ENCODE results near the gene KRTAP10-9. TPM values are rescaled to one million over a fixed set of nuclear protein-coding genes. Genes with fewer than 3 reads are reported as not detected.

The KRTAP10-9 gene
- total RNA-seq, 1 experiment from 2014 or later: not detected

DNA sequence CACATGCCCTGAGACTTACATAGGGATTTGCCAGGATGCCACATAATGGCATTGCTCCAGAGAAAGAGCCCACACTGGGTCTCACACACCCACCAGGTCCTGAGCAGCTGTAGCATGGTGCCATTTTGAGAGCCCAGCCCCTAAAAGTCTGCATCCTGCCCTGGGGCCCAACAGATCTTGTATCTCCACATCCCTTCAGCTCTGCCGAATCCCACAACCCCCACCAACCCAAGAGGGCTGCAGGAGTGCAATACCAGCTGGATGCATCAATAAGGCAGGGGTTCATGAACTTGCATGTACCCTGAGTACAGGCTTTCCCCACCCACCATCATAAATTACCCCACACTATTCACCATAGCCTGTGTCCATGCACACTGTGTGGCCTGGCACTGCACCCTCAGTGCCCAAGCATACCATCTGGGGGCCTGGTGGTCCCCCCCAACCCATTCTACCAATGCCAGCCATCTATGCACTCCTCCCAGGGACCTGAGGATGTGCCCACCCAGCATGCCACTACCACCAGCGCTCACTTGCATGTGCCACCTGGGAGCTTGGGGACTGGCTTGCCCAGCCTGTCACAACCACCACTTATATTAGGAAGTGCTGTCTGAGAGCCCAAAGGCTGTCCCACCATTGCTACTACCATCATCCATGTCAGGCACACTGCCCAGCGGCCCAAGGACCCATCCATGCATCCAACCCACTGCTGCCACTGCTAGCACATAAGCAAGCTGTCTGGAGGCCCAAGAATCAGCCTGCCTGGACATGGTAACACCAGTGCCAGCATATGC is 43.9 kb downstream of the KRTAP10-9 start:
- Mint-ChIP-seq H3K4me3 (ENCODE audit: unreplicated experiment) (no peak overlapping the region), H3K27ac (ENCODE audit: unreplicated experiment) (no peak overlapping the region), H3K27me3 (ENCODE audit: insufficient read depth, unreplicated experiment) (peaks cover 26% of the 10 kb centered on the region), H3K36me3 (ENCODE audit: insufficient read depth, unreplicated experiment) (no peaks in the 10 kb centered on the region), H3K9me3 (ENCODE audit: unreplicated experiment) (peaks cover 33% of the 10 kb centered on the region), H3K4me1 (ENCODE audit: low read depth, unreplicated experiment) (no peaks in the 10 kb centered on the region)
- intact Hi-C loops (cut with micrococcal nuclease; ENCODE audit: unreplicated experiment): no loop called here
- H3K36me3 ChIP-seq (ENCODE audit: control insufficient read depth, insufficient read depth, low read length): no peaks in the 10 kb centered on the region
- no peak overlapping the region for H3K4me3 ChIP-seq (ENCODE audit: low read depth, low read length)
- no TSS peak for BruUV-seq (replicated peaks)
- no peak for DNase-seq
- POLR2A ChIA-PET: no interaction called here
- no peaks in the 10 kb centered on the region for H3K4me1 ChIP-seq
- no peak for TF ChIP-seq CTCF (IDR thresholded peaks at IDR 0.05; ENCODE audit: insufficient read depth in 1 of 2, low read depth in 1 of 2, low read length in 1 of 2, severe bottlenecking in 1 of 2, unreplicated experiment in 1 of 2)
- H3K9me3 ChIP-seq: peaks cover 17% of the 10 kb centered on the region; the same call in 1 of the 2 replicates
- CTCF ChIA-PET: no interaction called here
- H3K27me3 ChIP-seq (replicated peaks; ENCODE audit: control insufficient read depth, insufficient read depth, low read length): no peaks in the 10 kb centered on the region

DNA sequence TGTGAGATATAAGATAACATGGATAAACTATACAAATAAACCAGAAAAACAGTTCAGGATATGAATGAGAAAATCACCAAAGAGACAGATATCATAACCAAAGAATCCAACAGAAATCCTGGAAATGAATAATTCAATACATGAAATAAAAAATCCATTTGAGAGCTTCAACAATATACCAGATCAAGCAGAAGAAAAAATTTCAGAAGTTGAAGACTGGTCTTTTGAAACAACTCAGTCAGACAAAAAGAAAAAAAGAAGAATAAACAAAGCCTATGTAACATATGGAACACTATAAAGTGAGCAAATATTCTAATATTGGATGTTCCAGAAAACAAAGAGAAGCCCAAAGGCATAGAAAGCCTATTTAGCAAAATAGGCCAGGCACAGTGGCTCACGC is 45.0 kb downstream of the KRTAP10-9 start:
- H3K27ac Mint-ChIP-seq (ENCODE audit: unreplicated experiment): no peak overlapping the region

GRCh38 chr21:44677881-44678280 is 51.0 kb downstream of the KRTAP10-9 start:
- DNase-seq: no peak
- no peaks in the 10 kb centered on the region for H3K36me3 ChIP-seq (ENCODE audit: control insufficient read depth, insufficient read depth, low read length)
- H3K27me3 Mint-ChIP-seq (ENCODE audit: insufficient read depth, unreplicated experiment): peaks cover 39% of the 10 kb centered on the region
- no peaks in the 10 kb centered on the region for H3K4me1 Mint-ChIP-seq (ENCODE audit: low read depth, unreplicated experiment)
- no peak overlapping the region for H3K27ac Mint-ChIP-seq (ENCODE audit: unreplicated experiment)
- H3K4me3 ChIP-seq (ENCODE audit: low read depth, low read length): no peak overlapping the region
- ChIA-PET POLR2A (no interaction called here), CTCF (no interaction called here)
- H3K4me1 ChIP-seq: no peaks in the 10 kb centered on the region
- TF ChIP-seq CTCF (IDR thresholded peaks at IDR 0.05; ENCODE audit: insufficient read depth in 1 of 2, low read depth in 1 of 2, low read length in 1 of 2, severe bottlenecking in 1 of 2, unreplicated experiment in 1 of 2): no peak
- intact Hi-C loops (cut with micrococcal nuclease; ENCODE audit: unreplicated experiment): no loop called here
- no TSS peak for BruUV-seq (replicated peaks)
- H3K4me3 Mint-ChIP-seq (ENCODE audit: unreplicated experiment): no peak overlapping the region
- H3K9me3 Mint-ChIP-seq (ENCODE audit: unreplicated experiment): peaks cover 16% of the 10 kb centered on the region
- no peaks in the 10 kb centered on the region for H3K27me3 ChIP-seq (replicated peaks; ENCODE audit: control insufficient read depth, insufficient read depth, low read length)
- peaks cover 9% of the 10 kb centered on the region; the same call in 1 of the 2 replicates for H3K9me3 ChIP-seq
- no peaks in the 10 kb centered on the region for H3K36me3 Mint-ChIP-seq (ENCODE audit: insufficient read depth, unreplicated experiment)

More for the DNA sequence above, 45.0 kb downstream of the KRTAP10-9 start:
- H3K4me3 ChIP-seq (ENCODE audit: low read depth, low read length): no peak overlapping the region
- no peaks in the 10 kb centered on the region for H3K36me3 ChIP-seq (ENCODE audit: control insufficient read depth, insufficient read depth, low read length)
- Mint-ChIP-seq H3K27me3 (ENCODE audit: insufficient read depth, unreplicated experiment) (peaks cover 31% of the 10 kb centered on the region), H3K4me3 (ENCODE audit: unreplicated experiment) (no peak overlapping the region), H3K36me3 (ENCODE audit: insufficient read depth, unreplicated experiment) (no peaks in the 10 kb centered on the region), H3K9me3 (ENCODE audit: unreplicated experiment) (peaks cover 33% of the 10 kb centered on the region), H3K4me1 (ENCODE audit: low read depth, unreplicated experiment) (no peaks in the 10 kb centered on the region)
- DNase-seq: no peak
- H3K27me3 ChIP-seq (replicated peaks; ENCODE audit: control insufficient read depth, insufficient read depth, low read length): no peaks in the 10 kb centered on the region
- intact Hi-C loops (cut with micrococcal nuclease; ENCODE audit: unreplicated experiment): loop anchor here (2.0 kb wide), 1 partner anchor 25 kb away; the partner anchor contains the start of gene KRTAP10-12
- no TSS peak for BruUV-seq (replicated peaks)
- ChIA-PET POLR2A (no interaction called here), CTCF (no interaction called here)
- H3K4me1 ChIP-seq: no peaks in the 10 kb centered on the region
- no peak for TF ChIP-seq CTCF (IDR thresholded peaks at IDR 0.05; ENCODE audit: insufficient read depth in 1 of 2, low read depth in 1 of 2, low read length in 1 of 2, severe bottlenecking in 1 of 2, unreplicated experiment in 1 of 2)
- peaks cover 17% of the 10 kb centered on the region; the same call in 1 of the 2 replicates for H3K9me3 ChIP-seq

Other genes with a start within 250 kb of the KRTAP10-9 start
- 4.5 and 4.7 TPM in 2 replicates for gene LRRC3, start 171.6 kb upstream of the KRTAP10-9 start, total RNA-seq (2022)
- not detected in 2 replicates for gene KRTAP10-1, start 86.9 kb upstream of the KRTAP10-9 start, total RNA-seq (2022)
- not detected in 2 replicates for gene KRTAP10-2, start 75.6 kb upstream of the KRTAP10-9 start, total RNA-seq (2022)
- gene KRTAP10-3, start 68.3 kb upstream of the KRTAP10-9 start, total RNA-seq (2022): not detected in 2 replicates
- gene KRTAP10-4, start 53.4 kb upstream of the KRTAP10-9 start, total RNA-seq (2022): not detected in 2 replicates
- not detected in 2 replicates for gene KRTAP10-5, start 46.5 kb upstream of the KRTAP10-9 start, total RNA-seq (2022)
- gene KRTAP10-6, start 34.6 kb upstream of the KRTAP10-9 start, total RNA-seq (2022): not detected in 2 replicates
- gene KRTAP10-7, start 26.5 kb upstream of the KRTAP10-9 start, total RNA-seq (2022): not detected in 2 replicates
- gene KRTAP10-8, start 15.0 kb upstream of the KRTAP10-9 start, total RNA-seq (2022): not detected in 2 replicates
- not detected in 2 replicates for gene KRTAP10-10, start 10.3 kb downstream of the KRTAP10-9 start, total RNA-seq (2022)
- not detected in 2 replicates for gene KRTAP10-11, start 19.3 kb downstream of the KRTAP10-9 start, total RNA-seq (2022)
- not detected in 2 replicates for gene KRTAP12-4, start 27.6 kb downstream of the KRTAP10-9 start, total RNA-seq (2022)
- gene KRTAP12-3, start 30.8 kb downstream of the KRTAP10-9 start, total RNA-seq (2022): not detected in 2 replicates
- not detected in 2 replicates for gene KRTAP12-2, start 39.8 kb downstream of the KRTAP10-9 start, total RNA-seq (2022)
- not detected in 2 replicates for gene KRTAP12-1, start 55.1 kb downstream of the KRTAP10-9 start, total RNA-seq (2022)
- gene KRTAP10-12, start 70.1 kb downstream of the KRTAP10-9 start, total RNA-seq (2022): not detected in 2 replicates
- gene TSPEAR, start 84.5 kb downstream of the KRTAP10-9 start, total RNA-seq (2022): 0.12 and 0.32 TPM in 2 replicates
- 91.3 and 103 TPM in 2 replicates for gene UBE2G2, start 174.7 kb downstream of the KRTAP10-9 start, total RNA-seq (2022)
- 110 and 118 TPM in 2 replicates for gene SUMO3, start 191.0 kb downstream of the KRTAP10-9 start, total RNA-seq (2022)
- gene PTTG1IP, start 246.6 kb downstream of the KRTAP10-9 start, total RNA-seq (2022): 296 and 306 TPM in 2 replicates

All from Caco-2 (cell line).